Activated gamma-delta T cell (primary cell): ENCODE data around the gene ATP10A.

Experiments used
- DNase-seq: peaks from one replicate; lab custom pipeline; 2025; lab: John Stamatoyannopoulos, UW

ATP10A gene

DNA sequence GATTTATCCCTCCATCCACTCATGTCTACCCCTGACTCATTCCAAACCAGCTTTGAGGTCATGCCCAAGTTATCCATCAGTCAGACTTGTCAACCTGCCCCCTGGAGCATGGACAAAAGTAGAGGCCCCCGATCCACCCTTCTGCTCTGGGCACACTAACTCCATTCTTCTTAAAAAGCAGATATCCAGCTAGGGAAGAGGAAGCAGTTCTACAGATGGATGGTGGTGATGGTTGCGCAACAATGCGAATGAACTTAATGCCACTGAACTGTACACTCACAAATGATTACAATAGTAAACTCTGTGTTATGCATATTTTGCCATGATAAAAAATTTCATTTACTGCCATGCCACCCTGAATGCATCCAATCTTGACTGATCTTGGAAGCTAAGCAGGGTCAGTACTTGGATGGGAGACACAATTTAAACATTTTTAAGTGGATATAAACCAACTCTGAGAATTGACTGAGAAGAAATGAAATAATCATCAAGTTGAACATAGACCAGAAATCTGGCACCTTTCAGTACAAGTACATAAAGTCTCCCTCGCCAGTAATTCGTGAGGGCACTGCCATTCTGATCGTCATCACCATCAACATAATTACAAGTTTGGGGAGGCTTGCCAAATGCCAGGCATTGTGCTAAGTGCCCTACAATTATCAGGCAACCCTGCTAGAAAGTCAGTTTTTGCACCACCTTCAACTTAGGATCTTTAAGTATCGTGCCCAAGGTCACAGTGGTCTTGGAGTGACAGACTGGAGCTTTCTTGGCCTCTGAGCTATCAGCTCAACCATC is 124.8 kb downstream of the ATP10A start:
- DNase-seq, result no peak

DNA sequence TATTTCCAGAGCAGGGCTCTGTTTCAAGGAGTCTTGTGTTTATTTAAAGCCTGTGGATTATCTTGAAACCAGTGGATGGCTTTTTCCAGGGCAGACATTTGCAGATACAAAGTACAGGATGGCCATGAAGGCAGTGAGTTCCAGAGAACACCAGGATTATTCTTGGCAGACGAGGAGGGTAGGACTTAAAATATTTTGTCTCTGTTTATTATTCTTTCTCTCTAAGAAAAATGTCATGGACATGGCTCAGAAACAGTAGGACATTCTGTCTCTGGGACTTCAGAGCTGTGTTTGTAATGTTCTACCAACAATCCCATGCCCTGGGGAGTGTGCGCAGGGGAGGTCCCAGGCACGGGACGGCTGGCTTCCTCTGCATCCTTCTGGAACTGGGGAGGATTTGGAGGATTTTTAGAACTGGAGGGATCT is 125.9 kb downstream of the ATP10A start:
- no peak for DNase-seq

DNA sequence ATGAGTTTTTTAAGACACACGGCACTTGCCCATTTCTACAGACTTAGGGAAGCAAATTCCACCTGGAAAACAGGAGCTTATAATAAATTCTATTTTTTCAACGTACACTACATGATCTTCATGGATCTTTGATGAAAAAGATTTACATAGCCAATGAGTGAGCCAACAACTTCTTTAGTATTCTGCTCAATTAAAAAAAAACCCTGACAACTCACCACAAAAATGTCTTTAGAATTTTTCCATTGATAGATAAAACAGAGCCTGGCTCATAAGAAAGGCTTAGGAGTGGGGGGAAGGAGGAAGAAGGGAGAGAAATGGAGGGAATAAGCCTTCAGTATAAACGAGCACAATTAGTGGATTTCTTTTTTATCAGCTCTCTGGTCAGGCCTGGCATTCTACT is 126.7 kb downstream of the ATP10A start:
- no peak for DNase-seq

DNA sequence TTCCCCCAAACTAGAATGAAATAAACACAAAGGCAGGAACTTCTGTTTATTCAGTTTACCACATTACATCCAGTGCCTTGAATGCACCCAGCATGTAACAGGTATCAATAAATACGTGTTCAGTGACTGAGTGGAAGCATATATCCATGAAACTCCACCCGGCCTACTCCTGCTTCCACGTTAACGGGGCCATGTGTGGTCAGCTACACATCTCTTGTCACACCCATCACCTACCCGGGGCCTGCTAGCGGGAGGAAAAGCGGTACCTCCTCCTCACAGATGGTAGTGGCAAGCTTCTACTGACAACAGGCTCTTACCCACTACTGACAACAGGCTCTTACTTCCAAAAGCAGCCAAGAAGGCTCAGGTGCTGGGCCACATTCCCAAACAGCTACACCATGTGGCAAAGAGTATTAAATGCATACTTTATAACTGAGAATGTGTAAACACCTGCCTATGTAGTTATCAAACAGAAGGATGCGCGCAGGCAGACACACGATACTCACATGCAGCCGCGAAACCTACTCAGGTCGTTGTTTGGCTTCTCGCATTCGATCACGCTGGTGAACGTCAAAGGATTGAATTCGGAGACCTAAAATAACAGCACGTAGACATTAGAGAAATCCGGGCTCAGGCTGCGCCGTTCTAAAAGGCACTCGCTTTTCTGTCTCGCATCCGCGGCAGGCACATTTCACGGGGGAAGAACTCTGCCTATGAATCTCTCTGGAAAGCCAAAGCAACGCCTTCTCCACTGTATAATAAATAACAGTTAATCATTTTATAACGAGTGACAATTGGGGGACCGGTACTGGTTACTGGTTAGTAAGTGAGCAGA is 127.4 kb downstream of the ATP10A start:
- DNase-seq, result no peak

DNA sequence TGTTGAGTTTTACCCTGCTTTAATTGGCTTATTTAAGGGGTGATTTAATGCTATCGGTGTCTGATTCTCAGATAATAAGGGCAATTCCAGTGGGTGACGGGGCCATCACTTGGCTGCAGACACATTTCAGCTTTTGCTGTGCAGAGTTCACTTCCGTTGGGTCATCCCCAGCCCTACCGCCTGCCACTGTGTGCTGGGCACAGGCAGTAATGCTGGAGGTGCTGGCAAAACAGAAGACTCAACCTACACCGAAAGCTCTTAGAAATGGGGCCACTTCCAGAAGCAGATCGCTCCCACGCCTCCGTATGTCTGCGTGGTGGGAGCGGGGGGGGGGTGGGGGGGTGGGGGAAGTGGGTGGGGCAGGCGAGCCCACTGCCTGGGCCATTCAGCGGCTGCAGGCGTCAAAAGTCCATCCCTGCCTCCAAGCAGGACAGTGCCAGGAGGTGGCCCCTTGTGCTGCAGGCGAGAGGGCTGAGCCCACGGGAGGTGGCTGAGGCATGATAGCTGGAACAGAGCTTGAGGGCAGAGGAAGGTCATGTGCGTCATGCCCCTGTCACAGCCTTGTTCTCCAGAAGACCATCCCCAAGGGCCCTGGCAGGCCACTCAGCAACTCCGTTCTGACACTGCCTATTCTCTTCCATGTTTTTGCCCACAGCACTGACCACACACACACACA is 128.3 kb downstream of the ATP10A start:
- no peak for DNase-seq

DNA sequence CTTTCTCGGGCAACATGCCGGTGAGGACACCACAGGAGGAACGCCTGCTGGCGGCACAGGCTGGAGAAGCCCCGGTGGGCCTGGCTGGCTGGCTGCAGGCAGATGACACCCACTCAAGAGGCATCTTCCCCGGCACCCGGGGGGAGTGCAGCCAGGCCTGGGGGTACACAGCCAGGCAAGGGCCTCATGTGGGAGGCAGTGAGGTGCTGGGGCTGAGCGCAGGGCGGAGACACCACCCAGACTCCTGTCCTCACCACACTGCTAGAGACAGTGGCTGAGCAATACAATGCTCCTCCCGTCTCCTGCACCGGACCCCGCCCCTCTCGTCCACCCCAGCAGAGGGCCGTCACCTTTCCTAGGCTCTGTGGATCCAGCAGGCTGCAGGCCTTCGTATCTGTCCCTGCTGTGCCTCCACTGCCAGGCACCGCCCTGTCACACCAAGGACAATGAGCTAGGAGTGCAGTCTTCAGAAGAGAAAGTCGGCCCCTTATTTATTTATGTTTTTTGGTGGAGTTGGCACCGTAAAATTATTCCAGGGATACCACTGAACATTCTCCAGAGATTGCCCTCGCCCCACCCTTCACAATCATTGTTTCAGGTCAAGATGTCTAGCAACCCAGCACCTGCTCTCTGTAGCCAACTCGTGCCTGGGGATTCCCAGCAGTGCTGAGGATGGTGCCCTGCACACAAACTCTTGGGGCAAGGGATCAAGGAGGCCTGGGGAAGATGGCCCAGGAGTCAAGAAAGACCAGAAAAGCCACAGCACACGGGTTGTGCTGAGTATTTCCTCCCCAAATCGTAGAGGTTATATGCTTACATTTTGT is 129.1 kb downstream of the ATP10A start:
- DNase-seq, result no peak

DNA sequence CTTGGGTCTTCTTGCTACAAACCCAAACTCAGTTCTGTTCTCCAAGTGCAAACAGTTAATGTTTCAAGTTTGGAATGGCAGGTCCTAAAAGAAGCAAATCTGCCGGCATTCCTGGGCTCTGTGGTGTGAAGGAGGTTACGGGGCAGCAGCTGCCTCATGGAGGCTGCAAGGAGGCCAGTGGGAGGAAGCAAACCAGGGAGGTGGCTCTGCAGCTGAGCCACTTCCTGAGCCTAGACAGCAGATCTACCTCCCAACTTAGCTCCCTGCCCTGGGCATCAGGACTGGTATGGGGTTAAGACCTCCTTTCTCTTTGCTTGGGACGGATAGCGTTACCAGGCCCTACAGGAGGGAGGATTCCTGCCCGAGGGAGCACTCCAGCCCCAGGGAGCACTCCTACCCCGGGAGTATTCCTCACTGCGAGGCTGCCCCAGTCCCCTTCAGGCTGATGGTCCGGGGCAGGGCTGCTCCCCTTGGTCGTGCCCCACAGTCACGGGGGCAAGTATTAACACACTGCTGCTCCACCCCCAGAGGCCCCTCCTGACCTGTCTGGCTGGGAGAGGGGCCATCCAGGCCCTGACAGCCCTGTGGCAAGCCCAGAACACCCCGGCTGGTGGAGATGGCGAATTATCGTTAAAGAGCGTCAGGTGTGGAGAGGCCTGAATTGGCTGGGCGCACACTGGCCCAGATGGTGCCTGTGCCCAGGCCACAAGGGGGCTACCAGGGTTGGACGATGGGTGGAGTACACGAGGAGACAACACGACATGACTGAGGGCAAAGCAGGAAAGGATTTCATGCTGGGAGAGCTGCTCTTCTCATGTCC is 129.9 kb downstream of the ATP10A start:
- no peak for DNase-seq

DNA sequence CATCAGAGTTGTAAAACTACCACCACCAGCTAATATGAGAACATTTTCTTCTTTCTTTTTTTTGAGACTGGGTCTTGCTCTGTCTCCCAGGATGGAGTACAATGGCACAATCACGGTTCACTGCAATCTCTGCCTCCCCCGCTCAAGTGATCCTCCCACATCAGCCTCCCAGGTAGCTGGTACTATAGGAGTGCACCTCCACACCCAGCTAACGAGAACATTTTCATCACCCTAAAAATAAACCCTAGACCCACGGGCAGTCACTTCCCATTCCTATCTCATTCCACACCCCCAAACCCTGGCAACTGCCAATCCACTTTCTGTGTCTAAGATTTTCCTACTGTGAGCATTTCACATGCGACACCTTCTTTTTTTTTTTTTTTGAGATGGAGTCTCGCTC is 130.9 kb downstream of the ATP10A start:
- no peak for DNase-seq

DNA sequence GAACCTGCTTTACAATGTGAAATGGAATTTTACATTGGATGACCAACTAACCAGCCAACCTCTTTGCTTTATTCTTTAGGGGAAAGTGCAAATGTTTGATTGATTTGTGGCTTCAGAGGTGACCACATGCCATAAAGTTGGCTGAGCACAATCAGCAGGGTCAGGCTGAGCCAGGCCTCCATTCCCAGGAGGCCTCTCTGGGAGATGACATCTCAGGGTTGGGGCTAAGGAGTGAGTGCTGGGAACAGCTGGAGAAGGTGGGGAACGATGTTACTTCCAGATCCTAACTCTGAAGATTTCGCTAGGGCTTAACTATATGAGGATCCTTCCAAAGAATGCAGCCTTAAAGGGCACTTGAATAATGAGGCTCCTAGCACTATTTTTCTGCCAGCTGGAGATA is 131.7 kb downstream of the ATP10A start:
- DNase-seq, result no peak

DNA sequence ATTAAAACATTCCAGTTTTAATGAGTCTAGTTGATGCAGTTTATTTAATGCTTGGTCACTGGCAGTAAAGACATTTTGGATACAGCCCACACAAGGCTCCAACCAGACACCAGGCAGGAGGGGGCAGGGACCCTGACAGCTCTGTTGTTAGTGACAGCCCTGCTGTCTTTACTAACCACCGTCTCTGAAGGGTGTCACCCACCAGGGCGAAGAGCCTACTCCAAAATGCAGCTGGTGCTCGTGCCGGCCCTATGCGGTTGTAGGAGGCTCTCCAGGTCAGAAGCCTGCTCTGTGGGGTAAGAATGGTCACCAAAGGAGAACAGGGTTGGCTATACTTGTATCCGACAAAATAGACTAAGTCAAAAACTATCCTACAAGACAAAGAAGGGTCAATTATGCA is 132.2 kb downstream of the ATP10A start:
- DNase-seq, result no peak

DNA sequence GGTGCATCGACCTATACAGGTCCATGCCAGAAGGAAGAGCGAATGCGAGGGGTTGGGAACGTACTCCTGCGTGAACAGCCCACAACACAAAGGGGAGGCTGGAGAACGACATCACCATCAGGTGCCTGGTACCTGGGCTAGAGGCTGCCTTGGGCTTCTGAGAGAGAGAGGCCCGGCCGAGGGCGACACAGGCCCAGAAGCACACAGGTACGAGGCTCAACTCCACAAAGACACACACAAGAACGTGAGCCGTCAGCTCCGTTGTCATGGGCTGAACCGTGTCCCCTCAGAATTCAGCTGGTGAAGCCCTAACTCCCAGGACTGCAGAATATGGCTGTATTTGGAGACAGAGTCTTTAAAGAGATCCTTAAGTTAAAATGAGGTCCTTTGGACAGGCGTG is 134.3 kb downstream of the ATP10A start:
- no peak for DNase-seq

DNA sequence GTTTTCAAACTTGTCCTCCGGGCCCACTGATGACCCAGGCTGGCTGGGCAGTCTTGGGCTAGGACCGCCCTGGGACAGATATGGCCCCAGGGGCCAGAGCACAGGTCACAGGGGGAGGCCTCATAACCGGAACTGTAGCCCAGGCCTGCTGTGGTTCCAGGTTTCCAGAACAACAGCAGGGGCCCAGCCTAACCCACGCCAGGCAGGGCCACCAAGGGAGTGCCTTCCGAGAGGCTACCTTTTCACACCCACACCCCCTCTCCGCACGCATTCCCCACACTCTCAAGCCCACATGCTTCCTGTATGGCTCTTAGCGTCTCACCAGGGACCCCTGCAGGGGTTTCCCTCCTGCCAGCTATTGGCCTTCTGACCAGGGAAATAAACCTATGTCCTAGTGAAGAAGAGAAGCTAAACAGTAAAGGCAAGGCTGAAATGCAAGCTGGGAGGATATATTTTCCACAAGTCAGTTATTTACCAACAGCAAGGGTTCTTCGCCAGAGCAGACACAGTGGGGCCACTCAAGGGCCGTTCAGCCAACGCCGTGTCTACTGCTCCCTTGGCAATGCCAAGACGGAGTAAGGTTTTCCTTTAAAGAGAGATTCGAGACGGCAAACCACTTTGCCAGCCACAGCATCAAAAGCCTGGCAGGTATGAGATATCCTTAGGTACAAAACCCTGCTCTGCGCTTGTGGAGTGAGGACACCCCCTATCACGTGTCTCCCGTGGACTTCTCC is 135.1 kb downstream of the ATP10A start:
- no peak for DNase-seq

DNA sequence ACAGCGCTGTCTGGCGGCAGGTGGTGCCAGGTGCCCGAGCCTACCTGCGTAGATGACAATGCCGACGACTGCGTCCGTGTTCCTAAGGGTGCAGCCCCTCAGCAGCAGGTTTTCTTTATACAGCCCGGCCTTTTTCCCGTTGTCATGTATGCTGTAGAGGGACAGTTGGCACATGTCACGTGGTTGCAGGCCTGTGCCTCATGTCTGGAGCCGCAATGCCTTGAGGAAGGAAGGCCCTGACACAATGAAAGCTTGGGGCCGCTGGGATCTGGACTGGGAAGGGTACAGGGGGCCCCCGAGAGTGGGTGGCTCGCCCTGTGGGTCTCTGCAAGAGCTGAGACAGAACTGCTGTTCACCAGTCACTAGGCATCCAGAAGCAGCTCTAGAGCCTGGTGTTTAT is 136.0 kb downstream of the ATP10A start:
- no peak for DNase-seq

DNA sequence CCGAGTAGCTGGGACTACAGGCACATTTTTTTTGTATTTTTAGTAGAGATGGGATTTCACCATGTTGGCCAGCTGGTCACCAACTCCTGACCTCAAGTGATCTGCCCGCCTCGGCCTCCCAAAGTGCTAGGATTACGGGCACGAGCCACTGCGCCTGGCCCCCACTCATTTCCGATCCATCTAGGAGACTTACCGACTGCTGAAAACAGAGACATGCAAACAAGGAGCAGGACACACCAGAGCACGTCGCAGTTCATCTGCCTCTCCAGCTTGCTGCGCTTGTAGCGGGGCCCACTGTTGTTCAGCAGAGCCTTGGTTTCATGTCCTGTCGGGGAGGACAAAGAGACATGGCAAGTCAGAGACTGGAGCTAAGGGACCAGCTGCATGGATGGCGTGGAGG is 137.4 kb downstream of the ATP10A start:
- no peak for DNase-seq

DNA sequence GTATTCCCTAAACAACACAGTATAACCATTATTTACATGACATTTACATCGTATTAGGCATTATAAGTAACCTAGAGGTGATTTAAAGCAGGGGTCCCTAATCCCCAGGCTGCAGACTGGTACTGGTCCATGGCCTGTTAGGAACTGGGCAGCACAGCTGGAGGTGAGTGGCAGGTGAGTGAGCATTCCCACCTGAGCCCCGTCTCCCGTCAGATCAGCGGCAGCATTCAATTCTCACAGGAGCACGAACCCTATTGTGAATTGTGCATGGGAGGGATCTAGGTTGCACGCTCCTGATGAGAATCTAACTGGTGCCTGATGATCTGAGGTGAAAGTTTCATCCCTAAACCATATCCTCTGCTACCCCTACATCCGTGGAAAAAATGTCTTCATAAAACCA is 138.2 kb downstream of the ATP10A start:
- no peak for DNase-seq

DNA sequence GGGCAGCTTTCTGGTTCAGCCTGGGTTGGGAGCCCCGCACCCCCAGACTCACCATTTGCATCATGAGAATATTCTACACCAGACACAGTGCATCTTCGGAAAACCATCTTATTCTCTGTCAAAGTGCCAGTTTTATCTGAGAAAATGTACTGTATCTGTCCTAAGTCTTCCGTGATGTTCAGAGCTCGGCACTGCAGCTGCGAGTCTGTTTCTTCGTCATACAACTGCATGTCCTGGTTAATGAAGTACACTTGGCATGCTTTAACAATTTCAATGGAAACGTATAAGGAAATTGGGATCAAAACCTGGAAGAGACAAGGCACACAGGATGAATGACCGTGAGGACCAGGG is 141.5 kb downstream of the ATP10A start:
- DNase-seq, result no peak

DNA sequence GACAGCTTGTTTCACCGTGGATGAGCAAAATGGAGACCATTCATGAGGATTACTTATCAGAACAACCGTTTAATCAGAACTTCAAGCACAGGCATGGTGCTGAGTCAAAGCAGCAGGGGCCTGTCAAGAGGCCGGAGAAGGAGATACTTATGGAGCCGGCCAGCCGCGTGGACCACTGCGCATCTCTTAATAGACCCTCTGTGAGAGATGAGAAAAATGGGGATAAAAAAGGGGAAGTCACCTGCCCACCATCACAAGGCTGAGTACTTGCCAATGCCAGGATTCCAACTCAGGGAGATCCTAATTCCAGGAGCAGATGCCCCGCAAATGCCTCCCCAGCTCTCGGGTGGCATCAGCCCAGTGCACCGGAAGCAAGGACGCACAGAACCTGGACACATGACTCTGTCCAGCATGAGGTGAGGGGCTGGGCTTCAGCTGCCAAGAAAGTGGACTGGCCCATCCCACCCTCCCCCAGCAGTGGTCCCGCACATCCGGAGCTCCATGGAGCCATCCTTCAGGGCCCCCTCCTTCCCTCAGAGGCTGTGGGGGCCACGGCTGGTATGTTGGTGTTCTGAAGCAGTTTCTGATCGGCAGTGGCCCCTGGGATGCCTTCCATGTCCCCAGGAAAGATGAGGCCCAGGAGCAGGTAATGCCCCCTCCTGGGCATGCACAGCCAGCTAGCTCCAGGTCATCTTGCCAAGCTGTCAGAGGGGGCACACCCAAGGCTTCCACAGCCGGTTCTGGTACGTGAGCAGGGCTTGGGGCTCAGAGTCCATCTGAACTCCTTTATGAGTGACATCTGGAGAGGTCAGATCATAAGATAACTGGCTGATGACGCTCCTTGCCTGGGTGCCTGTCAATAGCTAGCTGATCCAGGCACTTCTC is 143.8 kb downstream of the ATP10A start:
- DNase-seq, result no peak

DNA sequence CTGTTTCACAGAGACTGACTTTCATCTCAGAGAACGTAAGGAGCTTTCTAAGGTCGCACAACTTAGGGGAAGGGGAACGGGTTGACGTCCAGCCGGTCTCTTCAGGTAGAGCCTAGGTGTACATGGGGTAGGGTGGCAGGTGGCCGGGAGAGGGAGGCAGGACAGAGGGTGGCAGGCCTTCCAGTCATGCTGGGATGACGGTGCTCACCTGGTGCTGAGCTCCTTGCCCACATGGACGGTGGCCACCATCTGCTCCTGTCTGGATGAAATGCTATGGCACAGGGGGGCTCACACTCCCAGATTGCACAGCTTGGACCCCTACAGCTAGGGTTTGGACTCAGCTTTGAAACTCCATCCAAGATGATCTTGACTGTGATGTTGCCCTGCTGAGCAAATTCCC is 144.5 kb downstream of the ATP10A start:
- no peak for DNase-seq

DNA sequence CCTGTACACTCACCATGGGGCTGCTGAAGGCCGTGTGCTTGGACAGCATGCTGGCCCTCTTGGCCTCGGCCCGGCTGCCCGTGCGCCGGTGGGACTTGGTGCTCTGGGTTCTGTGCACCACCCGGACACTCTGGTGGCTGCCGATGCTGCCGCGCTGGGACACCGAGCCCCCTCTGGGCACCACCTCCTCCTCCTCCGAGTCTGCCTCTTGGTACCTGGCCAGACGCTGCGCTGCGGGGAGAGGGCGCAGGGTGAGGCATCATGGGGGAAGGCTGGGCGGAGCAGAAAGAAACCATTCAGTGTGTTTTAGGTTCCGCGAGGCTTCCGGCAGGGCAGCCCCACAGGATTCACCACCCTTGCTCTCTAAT is 145.0 kb downstream of the ATP10A start:
- DNase-seq, result no peak
